Keratinocyte (primary cell): ENCODE data around the gene ELAVL1. TPM values are rescaled to one million over a fixed set of nuclear protein-coding genes. Genes with fewer than 3 reads are reported as not detected.

Experiments
- DNase-seq: peaks from one replicate; pipeline ENCODE4 v3.0.0-alpha.2; 2011; ENCODE audit warnings: low read depth, missing footprints, low spot score
- FAIRE-seq: peaks from 2 replicates; lab custom pipeline; 2011; peaks lifted over from hg19 to GRCh38; lab: Jason Lieb, UNC
- H2AFZ ChIP-seq: 2 replicates; pipeline ENCODE4 v1.6.0; 2012; ENCODE audit warnings: low read length, control low read depth, inconsistent platforms; ENCODE audit not compliant: control insufficient read depth
- H3K27ac ChIP-seq: 2 replicates; pipeline ENCODE4 v1.5.1; 2011; ENCODE audit warnings: low read length; ENCODE audit not compliant: control insufficient read depth, insufficient read depth
- H3K27me3 ChIP-seq: 3 replicates; pipeline ENCODE4 v1.6.0; 2011; ENCODE audit warnings: low read length; ENCODE audit not compliant: control insufficient read depth, insufficient read depth; ENCODE audit errors: extremely low read depth
- H3K36me3 ChIP-seq, 2 experiments: 2 replicates in 1 of 2; 3 replicates in 1 of 2; pipeline ENCODE4 v1.5.1; 2011; ENCODE audit warnings: low read length in 2 of 2, mild to moderate bottlenecking in 1 of 2; ENCODE audit not compliant: control insufficient read depth in 2 of 2, insufficient read depth in 2 of 2; ENCODE audit errors: extremely low read depth in 1 of 2
- H3K4me1 ChIP-seq: 3 replicates; pipeline ENCODE4 v1.5.1; 2011; ENCODE audit warnings: low read length; ENCODE audit not compliant: control insufficient read depth, insufficient read depth; ENCODE audit errors: extremely low read depth
- H3K4me2 ChIP-seq: 3 replicates; pipeline ENCODE4 v1.6.0; 2011; ENCODE audit warnings: low read depth, low read length; ENCODE audit not compliant: control insufficient read depth, insufficient read depth; ENCODE audit errors: extremely low read depth
- H3K4me3 ChIP-seq, 3 experiments: fragments of 200-600 bp in 1 of 3; sonication (generic) in 1 of 3; 2 replicates in 2 of 3; 3 replicates in 1 of 3; pipeline ENCODE4 v1.5.1; 2011 to 2016; ENCODE audit warnings: low read length in 3 of 3, mild to moderate bottlenecking in 3 of 3, control low read depth in 2 of 3, inconsistent platforms in 1 of 3, low read depth in 1 of 3, mixed read lengths in 1 of 3, mixed run types in 1 of 3, moderate library complexity in 1 of 3; ENCODE audit not compliant: control insufficient read depth in 2 of 3, insufficient read depth in 2 of 3; ENCODE audit errors: extremely low read depth in 1 of 3
- H3K79me2 ChIP-seq: 2 replicates; pipeline ENCODE4 v1.6.0; 2012; ENCODE audit warnings: low read length; ENCODE audit not compliant: control insufficient read depth, insufficient read depth
- H3K9ac ChIP-seq: 3 replicates; pipeline ENCODE4 v1.6.0; 2011; ENCODE audit warnings: low read length; ENCODE audit not compliant: control insufficient read depth, insufficient read depth; ENCODE audit errors: extremely low read depth
- H3K9me1 ChIP-seq: 3 replicates; pipeline ENCODE4 v1.6.0; 2011; ENCODE audit warnings: low read length; ENCODE audit not compliant: control insufficient read depth, insufficient read depth; ENCODE audit errors: extremely low read depth
- H3K9me3 ChIP-seq: 2 replicates; pipeline ENCODE4 v1.5.1; 2012; ENCODE audit warnings: low read depth, low read length; ENCODE audit not compliant: control insufficient read depth
- H4K20me1 ChIP-seq: 3 replicates; pipeline ENCODE4 v1.6.0; 2011; ENCODE audit warnings: low read length; ENCODE audit not compliant: control insufficient read depth, insufficient read depth; ENCODE audit errors: extremely low read depth
- EZH2 ChIP-seq: IDR thresholded peaks from one replicate; pipeline ENCODE4 v1.6.1; 2012; ENCODE audit warnings: inconsistent platforms, mild to moderate bottlenecking, low read length, moderate library complexity
- dilution Hi-C: fragments of 300-500 bp; cut with MboI; formaldehyde crosslinking; loops from one replicate; pipeline ENCODE4 v1.7.0; 2020; ENCODE audit warnings: low sequenced_read_pairs; ENCODE audit not compliant: extremely low pct_ligation_motif_present
- polyA plus RNA-seq, 5 experiments: library from polyadenylated mRNA; depleted of rRNA in 3 of 5; stranded (reverse) in 3 of 5; stranded (forward) in 1 of 5; unstranded in 1 of 5; fragments of >200 nt; gene quantifications; 1 replicate in 1 of 5; 2 replicates in 3 of 5; 3 replicates in 1 of 5; pipeline versions ENCODE4 v1.2.1 to v1.2.3, GENCODE V29; 2011 to 2012; ENCODE audit warnings: missing spikeins in 2 of 5, low read depth in 1 of 5, low replicate concordance in 1 of 5
- TF ChIP-seq, protein P1 (sequence below), 3 experiments: IDR thresholded peaks in 1 of 3; conservative IDR thresholded peaks in 1 of 3; optimal IDR thresholded peaks in 1 of 3; 2 replicates in 2 of 3; 3 replicates in 1 of 3; pipeline versions ENCODE3 to v1.5.1; 2011; ENCODE audit warnings: low read length in 3 of 3, mild to moderate bottlenecking in 3 of 3, moderate library complexity in 2 of 3, control low read depth in 1 of 3, inconsistent platforms in 1 of 3; ENCODE audit not compliant: insufficient read depth in 2 of 3; ENCODE audit errors: extremely low read depth in 1 of 3

Gene ELAVL1
- polyA plus RNA-seq, 1 donor (not counting 4 experiments of a cell fraction or from before 2014, with no cell fraction given), result 46.9 TPM

DNA sequence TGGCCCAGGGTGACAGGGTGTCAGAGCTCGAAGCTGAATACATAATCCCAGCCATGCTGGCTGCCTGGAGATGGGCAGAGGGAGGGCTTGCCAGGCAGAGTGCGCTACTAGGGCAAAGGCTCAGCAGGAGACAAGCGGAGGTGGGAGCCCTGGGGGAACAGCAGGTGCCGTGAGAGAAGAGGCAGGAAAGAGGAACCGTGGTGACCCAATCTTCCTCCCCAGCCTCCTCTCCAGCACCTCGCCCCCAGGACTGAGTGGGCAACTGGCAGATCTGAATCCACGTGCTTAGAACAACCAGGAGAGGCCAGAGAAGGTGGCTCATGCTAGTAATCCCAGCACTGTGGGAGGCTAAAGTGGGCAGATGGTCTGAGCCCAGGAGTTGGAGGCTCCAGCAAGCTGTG is 36.1 kb upstream of the ELAVL1 start:
- Histone ChIP-seq H3K9ac (no peak overlapping the region), H2AFZ (no peak overlapping the region), H3K27ac (no peak overlapping the region), H3K4me2 (no peak overlapping the region), H3K27me3 (no peaks in the 10 kb centered on the region), H3K4me3 (no peak overlapping the region), H3K9me3 (no peaks in the 10 kb centered on the region), H3K9me1 (no peaks in the 10 kb centered on the region), H3K4me1 (no peaks in the 10 kb centered on the region), H4K20me1 (no peaks in the 10 kb centered on the region), H3K36me3 (no peaks in the 10 kb centered on the region), H3K79me2 (no peaks in the 10 kb centered on the region)
- FAIRE-seq, result no peak
- DNase-seq, result no peak
- dilution Hi-C loops, result no loop called here
- TF ChIP-seq, protein P1, sequence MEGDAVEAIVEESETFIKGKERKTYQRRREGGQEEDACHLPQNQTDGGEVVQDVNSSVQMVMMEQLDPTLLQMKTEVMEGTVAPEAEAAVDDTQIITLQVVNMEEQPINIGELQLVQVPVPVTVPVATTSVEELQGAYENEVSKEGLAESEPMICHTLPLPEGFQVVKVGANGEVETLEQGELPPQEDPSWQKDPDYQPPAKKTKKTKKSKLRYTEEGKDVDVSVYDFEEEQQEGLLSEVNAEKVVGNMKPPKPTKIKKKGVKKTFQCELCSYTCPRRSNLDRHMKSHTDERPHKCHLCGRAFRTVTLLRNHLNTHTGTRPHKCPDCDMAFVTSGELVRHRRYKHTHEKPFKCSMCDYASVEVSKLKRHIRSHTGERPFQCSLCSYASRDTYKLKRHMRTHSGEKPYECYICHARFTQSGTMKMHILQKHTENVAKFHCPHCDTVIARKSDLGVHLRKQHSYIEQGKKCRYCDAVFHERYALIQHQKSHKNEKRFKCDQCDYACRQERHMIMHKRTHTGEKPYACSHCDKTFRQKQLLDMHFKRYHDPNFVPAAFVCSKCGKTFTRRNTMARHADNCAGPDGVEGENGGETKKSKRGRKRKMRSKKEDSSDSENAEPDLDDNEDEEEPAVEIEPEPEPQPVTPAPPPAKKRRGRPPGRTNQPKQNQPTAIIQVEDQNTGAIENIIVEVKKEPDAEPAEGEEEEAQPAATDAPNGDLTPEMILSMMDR (optimal IDR thresholded peaks at IDR 0.05 in 1 of 3, IDR thresholded peaks at IDR 0.05 in 1 of 3, conservative IDR thresholded peaks at IDR 0.05 in 1 of 3; ENCODE audit: extremely low read depth in 1 of 3, insufficient read depth in 2 of 3, low read length in 3 of 3), result no peak
- TF ChIP-seq EZH2, result no peak

DNA sequence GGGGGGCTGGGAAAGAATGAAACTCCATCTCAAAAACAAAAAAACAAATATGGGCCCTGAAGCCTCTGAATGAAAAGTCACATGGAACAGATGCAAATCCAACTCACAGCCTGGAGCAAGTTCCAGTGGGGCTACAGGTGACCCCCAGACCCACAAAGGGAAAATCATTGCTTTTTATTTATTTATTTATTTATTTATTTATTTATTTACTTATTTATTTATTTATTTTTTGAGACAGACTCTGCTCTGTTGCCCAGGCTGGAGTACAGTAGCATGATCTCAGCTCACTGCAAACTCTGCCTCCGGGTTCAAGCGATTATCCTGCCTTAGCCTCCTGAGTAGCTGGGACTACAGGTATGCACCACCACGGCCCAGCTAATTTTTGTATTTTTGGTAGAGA is 33.8 kb upstream of the ELAVL1 start:
- H3K36me3 ChIP-seq, result no peaks in the 10 kb centered on the region
- H3K79me2 ChIP-seq, result no peaks in the 10 kb centered on the region
- H3K9ac ChIP-seq, result no peak overlapping the region
- H3K9me3 ChIP-seq, result no peaks in the 10 kb centered on the region
- H4K20me1 ChIP-seq, result no peaks in the 10 kb centered on the region
- no peak overlapping the region for H3K4me3 ChIP-seq
- TF ChIP-seq, protein P1 (optimal IDR thresholded peaks at IDR 0.05 in 1 of 3, IDR thresholded peaks at IDR 0.05 in 1 of 3, conservative IDR thresholded peaks at IDR 0.05 in 1 of 3; ENCODE audit: extremely low read depth in 1 of 3, insufficient read depth in 2 of 3, low read length in 3 of 3), result no peak
- no peak for TF ChIP-seq EZH2
- H3K4me2 ChIP-seq, result no peak overlapping the region
- H3K9me1 ChIP-seq, result no peaks in the 10 kb centered on the region
- peaks cover 5% of the 10 kb centered on the region for H3K27me3 ChIP-seq
- no peak for DNase-seq
- no peak overlapping the region for H2AFZ ChIP-seq
- H3K4me1 ChIP-seq, result no peaks in the 10 kb centered on the region
- dilution Hi-C loops, result no loop called here
- FAIRE-seq, result no peak
- H3K27ac ChIP-seq, result no peak overlapping the region
